EL (cell line): ENCODE data around the gene GARIN5A.

ENCODE experiments used
- DNase-seq: peaks from one replicate; pipeline ENCODE4 v3.0.0-alpha.2; 2016

The GARIN5A gene

DNA sequence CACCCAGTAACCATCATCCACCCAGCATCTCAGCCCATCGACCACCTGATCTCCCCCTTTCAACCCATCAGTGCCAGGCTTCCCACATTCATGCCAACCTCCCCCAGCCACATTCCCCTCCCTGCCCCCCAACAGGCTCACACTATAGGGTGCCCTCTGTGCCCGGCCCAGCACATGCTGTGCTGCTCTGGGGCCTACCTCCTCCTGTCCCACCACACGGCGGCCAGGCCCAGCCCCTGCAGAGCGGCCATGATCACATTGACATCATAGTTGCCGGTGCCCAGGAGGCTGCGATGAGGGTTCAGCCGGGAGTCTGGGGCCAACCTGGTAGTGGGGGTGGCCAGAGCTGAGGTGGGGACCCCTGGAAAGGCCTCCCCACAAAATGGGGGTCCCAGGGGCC is 30.7 kb upstream of the GARIN5A start:
- no peak for DNase-seq

DNA sequence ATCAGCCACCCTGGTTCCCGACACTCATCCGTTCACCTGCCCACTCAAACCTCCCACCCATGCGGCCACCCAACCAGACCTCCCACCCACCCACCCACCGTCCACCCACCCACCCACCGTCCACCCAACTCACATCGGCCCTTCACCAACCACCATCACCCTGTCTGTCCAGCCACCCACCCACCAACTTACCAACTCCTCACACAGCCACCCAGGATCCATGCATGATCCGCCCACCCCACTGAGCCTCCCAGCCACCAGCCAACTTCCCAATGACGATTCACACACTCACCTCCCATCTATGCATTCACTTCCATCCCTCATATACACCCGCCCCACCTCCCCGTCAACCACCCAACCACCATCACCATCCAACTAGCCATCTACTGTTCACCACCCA is 30.1 kb upstream of the GARIN5A start:
- no peak for DNase-seq

DNA sequence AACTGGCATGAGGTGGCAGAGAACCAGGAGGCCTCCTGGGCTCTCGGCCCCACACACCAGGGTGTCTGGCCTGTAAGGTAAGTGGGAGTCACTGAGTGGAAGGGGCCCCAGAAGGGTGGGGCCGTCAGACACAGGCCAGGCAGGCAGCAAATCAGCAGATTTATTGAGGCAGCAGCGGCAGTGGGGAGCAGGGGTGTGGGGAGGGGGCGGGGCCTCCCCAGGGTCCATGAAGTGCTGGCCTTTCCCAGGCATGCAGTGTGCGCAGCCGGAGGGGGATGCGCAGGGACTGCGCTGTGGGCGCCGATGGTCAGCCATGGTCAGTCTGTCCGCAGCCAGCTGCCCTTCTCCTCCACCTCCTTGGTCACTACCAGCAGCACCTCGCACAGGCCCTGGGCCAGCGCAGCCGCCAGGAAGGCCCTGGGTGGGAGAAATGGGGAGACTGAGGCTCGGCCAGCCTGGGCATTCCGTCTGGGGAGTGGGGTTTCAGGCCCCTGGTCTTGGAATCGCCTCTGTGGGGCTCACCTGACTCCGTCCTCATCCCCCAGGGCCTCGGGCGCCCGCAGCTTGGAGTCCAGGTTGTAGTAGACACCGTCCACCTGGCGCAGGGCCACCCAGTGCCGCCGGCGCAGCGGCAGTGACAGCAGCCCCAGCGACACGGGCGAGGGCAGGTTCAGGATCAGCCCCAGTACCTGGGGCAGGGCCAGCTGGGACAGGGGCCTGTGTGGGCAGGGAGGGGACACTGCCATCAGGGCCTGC is 29.4 kb upstream of the GARIN5A start:
- no peak for DNase-seq

DNA sequence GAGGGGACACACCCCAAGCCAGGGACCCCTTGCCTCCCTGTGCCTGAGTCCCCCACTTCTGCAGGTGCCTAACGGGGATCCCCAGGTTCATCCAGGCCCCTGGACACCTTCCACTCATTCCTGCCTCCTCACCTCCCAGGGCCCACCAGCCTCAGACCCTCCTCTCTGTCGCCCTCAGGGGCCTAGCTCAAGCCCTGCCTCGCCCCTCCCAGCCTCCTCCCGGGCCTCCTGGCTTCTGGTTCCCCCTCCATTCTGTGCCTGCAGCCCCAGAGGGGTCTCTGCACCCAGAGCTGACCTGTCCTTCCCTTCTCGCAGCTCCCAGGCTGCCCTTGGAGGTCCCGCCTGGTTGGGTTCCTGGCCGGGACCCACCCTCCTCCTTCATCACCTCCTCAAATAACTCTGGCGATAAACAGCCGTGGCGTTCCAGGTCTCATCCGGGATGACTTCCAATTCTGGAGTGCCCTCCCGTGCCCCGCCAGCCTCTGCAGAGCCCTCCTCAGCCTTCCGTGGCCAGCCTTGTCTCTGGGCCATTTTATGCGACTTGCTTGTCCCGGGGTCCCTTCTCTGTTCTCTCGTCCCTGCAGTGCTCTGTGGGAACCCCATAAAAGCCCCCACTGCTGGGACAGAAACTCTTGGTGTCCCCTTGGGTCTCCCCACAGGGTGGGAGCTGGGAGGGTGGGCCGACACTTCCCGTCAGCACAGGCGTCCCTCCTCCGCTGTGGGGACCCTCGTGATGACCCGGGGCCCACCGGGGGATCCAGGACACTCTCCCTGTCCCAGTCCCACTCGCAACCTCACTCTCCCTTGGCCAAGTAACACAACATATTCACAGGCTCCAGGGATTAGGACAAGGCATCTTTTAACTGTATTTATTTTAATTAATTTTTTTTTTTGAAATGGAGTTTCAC is 25.2 kb upstream of the GARIN5A start:
- DNase-seq, result no peak

DNA sequence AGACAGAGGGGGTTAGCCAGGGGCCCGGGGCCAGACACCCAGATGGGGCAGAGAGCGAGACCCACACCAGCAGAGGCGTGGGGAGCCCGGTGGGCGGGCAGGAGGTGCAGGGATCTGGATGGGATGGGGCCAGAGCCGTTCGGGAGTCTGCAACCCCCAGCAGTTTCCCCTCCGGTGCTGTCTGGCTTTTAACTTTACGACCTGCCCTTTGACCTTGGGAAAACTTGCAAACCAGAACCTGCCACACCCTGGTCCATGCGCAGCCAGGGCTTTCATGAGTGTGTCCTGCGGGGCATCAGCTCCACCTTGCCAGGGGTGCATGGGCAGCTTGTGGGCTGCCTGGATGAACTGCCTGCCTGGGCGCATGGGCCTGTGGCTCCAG is 24.5 kb upstream of the GARIN5A start:
- no peak for DNase-seq

DNA sequence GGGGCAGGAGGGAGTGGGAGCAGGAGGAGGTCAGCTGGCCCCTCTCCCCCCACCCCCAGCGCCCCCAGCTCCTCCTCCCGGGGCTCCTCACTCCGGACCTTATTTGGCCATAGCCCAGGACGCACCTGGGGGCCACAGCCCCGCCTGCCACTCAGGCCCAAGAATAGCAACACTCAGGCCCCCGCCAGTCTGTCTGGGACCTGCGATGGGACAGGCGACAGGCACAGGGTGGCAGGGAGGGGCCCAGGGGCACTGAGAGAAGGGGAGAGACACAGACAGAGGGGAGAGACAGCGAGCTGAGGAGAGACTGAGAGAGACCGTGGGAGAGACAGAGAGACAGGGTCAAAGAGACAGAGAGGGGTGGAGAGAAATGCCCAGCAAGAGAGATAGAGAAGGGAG is 24.1 kb upstream of the GARIN5A start:
- no peak for DNase-seq

DNA sequence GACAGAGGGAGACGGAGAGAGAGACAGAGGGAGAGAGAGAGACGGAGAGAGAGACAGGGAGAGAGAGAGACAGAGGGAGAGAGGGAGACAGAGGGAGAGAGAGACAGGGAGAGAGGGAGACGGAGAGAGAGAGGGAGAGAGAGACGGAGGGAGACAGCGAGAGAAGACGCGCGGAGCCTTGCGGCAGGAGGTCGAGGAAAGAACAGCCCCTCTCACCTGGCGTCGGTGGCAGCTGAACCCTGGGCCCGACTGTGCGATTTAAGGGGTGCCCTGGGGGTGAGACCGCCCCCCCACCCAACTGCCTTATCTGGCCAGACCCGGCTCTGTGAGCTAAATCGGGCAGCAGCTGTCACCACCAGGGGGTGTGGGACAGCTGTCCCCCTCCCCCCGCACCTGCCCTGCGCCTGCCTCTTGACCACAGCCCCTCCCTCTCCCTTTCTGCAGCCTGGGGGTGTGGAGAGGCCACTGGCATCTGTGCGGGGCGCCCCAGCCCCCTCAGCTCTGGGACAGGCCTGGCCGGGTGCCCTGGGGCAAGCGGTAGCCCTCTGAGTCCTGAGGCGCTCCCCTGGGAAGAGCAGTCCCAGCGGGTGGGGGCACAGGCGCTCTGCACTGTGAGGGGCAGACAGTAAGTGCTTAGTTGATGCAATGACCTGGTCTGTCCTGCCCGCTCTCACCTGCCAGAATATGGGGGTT is 23.6 kb upstream of the GARIN5A start:
- no peak for DNase-seq

DNA sequence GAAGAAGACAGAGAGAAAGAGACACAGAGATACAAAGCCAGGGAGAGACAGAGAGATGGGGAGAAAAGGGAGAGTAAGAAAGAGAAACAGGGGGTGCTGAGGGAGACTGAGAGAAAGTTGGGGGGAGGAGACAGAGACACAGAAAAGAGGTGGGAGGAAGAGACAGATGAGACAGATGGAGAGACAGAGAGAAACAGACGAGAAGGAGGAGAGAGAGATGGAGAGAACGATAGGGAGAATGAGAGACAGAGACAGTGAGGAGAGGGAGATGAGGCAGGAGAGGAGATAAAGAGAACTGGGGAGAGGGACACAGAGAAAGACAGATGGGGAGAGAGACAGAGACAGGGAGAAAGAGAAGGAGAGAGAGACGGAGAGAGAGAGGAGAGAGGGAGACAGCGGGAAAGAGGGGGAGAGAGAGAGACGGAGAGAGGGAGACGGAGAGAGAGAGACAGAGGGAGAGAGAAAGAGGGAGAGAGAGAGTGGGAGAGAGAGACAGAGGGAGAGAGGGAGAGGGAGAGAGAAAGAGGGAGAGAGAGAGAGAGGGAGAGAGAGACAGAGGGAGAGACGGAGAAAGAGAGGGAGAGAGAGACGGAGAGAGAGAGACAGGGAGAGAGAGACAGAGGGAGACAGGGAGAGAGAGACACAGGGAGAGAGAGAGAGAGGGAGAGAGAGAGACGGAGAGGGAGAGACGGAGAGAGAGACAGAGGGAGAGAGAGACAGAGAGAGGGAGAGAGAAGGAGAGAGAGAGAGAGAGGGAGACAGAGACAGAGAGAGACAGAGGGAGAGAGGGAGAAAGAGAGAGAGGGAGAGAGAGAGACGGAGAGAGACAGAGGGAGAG is 21.8 kb upstream of the GARIN5A start:
- no peak for DNase-seq

DNA sequence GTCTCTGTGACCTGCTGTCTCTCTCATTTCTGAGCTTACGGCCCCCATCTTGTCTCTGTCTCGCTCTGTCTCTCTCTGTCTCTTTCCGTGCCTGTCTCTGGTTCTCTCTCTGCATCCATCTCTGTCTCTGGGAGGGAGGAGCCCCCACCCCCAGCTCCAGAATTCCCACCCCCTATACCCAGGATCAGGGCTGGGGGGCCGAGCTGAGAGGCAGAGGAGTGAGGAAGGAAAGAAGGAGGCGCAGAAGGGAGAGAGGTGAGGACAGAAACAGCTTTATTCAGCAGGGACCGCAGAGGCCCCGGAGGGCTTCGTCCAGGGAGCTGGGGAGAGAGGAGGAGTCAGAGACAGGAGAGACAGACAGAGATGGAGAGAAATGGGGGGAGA is 20.4 kb upstream of the GARIN5A start:
- DNase-seq, result no peak

DNA sequence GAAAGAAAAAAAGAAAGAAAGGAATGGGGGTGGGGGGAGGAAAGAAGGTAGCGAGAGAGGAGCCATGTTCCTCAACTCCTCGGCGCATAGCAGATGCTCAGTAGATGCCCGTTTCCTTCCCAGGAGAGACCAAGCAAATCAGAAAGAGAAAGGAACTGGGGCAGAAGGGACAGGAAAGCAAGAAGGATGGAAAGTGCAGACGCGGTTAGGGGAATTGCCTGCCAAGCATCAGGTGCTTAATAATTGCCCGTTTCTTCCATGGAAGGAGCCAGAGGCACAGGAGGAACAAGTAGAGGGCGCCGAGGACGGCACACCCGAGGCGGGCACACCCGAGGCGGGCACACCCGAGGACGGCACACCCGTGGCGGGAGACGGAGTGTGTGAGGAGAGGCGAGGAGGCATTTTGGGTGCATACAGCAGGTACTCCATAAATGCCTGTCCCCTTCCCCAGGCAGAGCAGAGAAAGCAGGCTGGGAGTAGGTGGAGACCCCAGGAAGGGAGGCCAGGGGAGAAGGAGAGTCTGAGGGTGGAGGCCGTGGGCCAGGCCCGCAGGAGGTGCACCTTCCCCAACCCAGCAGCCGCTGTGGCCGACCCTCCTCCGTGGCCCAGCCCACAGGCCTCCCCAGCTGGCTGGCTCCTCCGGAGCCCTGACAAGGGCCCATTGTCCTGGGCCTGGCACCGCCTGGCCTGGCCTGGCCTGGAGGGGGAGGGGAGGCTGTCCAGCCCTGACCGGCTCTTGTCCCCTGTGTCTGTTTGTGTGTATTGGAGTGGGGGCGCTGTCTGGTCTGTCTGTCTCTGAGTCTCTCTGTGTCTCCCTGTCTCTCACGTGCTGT is 19.8 kb upstream of the GARIN5A start:
- DNase-seq, result no peak

DNA sequence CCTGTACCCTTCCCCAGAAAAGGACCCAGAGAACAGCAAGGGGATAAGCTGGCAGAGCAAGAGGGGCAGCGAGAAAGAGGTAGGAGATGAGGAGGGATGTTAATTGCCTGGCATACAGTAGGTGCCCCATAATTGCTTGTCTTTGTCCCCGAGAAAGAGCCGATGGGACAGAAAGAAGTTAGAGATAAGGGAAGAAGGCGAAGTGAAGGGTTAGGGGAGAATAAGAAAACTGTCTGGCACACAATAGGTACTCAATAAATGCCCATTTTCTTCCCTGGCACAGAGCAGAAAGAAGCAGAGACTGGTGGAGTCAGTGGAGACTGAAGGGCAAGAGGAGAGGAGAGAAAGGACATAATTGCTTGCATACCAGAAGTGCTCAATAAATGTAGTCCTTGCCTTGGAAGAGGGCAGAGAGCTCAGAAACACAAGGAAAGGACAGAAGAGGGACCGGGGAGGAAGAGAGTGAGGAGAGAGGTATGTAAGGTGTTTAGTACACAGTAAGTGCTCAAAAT is 18.4 kb upstream of the GARIN5A start:
- no peak for DNase-seq

DNA sequence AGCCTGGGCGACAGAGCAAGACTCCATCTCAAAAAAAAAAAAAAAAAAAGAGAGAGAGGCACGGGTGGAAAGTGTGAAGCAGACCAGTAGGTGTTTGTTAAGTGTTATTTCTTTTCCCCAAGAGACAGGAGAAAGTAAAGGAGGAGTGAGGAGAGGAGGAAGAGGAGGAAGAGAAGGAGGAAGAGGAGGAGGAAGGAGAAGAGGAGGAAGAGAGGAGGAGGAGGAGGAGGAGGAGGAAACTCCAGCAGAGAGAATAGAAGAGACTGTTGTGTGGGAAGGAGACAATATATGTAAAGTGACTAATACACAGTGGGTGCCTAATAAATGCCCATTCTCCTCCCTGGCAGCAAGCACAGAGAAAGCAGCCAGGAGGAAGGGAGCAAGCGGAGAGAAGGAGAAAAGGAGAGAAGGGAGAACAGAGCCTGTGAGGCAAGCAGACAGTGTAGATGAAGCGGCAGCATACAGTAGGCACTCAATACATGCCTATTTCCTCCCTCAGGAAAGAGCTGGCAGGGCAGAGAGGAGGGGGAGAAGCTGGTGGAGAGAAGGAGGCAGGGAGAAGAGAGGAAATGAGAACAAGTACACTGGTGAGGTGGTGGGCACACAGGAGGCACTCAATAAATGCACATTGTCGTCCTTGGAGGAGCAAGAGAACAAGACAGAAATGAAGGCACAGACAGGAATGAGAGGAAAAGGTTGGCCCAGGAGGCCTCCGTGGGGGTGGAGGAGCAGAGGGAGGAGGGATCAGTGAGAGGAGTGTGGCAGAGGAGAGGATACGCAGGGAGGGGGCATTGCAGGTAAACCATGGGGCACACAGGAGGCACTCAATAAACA is 17.8 kb upstream of the GARIN5A start:
- DNase-seq, result no peak

DNA sequence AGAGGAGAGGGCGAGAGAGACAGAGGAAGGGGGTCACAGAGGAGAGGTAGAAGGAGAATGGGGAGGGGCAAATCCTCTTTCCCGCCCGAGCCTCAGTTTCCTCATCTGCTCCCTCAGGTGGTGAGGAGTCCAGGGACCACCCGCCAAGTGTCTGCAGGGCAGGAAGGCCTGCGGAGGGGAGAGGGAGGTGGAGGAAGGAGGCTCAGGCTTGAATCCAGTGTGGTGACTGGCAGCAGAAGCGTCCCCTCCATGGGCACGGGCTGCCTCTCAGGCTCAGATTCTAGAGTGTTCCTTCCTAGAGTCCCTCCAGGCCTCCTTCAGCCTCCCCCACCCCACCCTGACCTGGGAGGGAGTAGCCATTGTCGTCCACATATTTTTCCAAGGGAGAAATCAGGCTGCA is 16.5 kb upstream of the GARIN5A start:
- no peak for DNase-seq

DNA sequence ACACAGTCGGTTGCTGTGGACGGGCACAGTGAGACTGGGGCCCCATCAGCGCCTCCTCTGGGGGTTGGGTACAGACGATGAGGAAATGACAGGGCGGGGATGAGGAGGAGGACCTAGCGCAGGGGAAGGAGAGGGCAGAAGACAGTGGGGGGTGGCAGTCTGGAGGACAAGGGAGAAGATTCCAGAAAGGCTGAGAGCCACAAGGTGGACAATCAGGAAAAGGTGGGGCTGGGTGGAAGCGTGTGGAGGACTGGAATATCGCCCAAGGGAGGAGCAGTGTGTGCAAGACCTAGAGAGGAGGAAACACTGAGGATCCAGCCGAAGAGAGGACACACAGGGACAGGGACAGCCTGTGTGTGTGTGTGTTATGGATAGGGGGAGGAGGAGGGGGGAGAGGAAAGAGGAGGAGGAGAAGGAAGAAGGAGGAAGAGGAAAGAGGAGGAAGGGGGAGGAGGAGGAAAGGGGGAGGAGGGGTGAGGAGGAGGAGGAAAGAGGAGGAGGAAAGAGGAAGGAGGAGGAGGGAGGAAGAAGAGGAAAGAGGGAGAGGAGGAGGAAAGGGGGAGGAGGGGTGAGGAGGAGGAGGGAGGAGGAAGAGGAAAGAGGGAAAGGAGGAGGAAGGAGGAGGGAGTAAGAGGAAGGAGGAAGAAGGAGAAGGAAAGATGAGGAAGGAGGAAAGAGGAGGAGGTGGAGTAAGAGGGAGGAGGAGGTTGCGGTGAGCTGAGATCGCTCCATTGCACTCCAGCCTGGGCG is 15.8 kb upstream of the GARIN5A start:
- DNase-seq, result no peak

DNA sequence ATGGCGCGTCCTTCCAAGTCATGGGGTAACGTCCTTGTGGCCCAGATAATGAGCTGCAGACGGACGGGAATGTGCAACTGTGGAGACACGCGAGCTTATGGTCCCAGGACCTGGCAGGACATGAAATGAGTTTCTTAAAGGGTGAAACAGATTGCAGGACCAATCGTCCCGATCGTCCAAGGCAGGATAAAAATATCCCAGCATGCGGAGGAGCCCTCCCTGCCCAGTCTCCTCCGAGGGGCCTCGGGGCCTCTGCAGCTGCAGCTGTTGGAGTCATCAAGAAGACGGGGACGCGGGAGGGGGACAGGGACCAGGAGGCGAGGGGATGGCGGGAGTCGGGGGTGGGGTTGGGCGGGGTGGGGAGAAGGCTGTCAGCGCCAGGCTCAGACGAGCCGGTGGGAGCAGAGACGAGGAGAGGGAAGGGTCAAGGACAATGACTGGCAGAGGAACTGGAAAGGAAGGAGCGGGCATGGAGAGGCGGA is 14.4 kb upstream of the GARIN5A start:
- no peak for DNase-seq

DNA sequence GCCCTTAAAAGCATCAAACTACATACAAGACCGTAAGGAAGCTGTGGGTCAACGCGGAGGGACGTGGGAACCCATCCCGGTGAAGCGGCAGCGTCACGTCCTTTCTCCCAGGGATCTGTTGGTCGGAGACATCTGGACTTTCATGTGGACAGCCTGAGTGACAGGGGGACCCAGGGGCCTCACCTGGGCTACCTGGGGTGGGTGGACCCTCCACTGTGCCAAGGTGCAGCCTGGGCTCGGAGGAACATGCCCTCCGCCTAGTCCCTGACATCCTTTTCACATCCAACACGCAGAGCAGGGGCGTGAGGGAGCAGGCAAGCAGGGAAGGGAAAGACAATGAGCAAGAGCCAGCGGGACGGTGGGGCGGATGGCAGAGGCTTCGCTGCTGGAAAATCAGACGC is 13.8 kb upstream of the GARIN5A start:
- DNase-seq, result no peak

DNA sequence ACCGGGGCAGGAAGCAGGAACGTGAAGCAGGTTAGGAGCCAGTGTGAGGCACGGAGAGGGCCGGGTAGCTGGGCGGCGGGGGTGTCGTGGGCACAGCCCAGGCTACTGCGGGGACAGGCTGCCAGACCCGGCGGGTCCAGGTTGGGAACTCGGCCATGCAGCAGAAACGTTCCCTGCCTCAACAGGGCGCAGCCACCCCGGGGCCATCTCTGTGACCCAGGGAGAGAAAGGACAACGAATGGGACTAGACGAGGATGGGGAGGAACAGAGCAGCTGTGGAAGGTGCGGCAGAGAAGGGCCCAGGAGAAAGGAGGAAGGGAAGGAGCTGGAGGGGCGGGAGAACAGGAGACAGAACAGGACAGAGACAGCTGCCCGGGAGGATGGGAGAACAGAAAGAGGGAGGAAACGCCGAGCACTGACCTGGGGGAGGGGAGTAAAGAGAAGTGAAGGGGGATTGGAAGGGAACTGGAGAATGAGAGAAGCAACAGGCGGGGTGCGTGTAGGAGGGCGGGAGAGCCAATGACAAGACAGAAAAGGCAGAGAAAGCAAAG is 12.9 kb upstream of the GARIN5A start:
- DNase-seq, result no peak

DNA sequence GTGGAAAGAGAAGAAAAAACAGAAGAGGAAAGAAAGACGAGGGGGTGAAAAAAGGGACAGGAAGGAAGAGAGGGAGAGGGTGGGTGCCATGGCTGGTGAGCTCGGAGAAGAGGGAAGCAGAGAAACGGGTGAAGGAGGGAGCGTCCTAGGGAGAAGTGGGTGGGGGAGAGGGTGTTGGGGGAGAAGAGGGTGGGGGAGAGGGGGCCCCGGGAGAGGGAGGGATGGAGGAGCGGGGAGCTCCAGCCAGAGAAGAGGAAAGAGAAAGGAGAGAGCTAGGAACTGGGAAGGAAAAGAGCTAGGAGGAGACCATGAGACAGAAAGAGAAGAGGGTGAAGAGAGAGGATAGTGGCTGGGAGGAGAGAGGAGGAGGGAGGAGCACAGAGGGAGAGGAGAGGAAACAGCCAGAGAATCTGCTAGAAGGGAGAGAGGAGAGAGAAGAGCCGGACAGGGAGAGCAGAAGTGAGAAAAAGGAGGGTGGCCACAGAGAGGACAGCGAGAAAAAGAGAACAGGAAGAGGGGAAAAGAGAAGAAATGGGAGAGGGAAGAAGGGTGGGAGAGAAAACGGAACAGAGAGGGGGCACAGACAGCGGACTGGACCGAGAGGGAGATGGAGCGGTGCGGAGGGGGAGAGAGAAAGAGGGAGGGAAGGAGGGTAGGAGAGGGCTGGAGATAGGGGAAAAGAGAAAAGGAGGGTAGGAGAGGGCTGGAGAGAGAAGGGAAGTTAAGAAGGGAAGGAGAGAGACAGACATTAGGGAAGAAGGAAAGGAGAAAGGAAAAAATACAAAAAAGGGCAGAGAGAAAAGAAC is 11.9 kb upstream of the GARIN5A start:
- no peak for DNase-seq
